Neural cell (in vitro differentiated cells): ENCODE measurements around the gene GBA2.

Experiments used
- CTCF ChIP-seq: fragments of 450-650 bp; IDR thresholded peaks from 2 replicates; pipeline ENCODE4 v1.5.1; 2014; ENCODE audit warnings: antibody characterized with exemption, mild to moderate bottlenecking, moderate library complexity; ENCODE audit not compliant: poor library complexity, severe bottlenecking
- EP300 ChIP-seq: fragments of 450-650 bp; conservative IDR thresholded peaks from 2 replicates; pipeline ENCODE4 v1.6.1; 2014; ENCODE audit warnings: antibody characterized with exemption, mild to moderate bottlenecking, moderate library complexity; ENCODE audit not compliant: poor library complexity, severe bottlenecking
- EZH2 ChIP-seq: fragments of 200-600, 300-800 bp; shearing (Covaris generic), sonication (generic); IDR thresholded peaks from 2 replicates; pipeline ENCODE4 v1.6.1; 2014; ENCODE audit warnings: antibody characterized with exemption, low read length, borderline replicate concordance, mild to moderate bottlenecking; ENCODE audit not compliant: insufficient read depth, poor library complexity, severe bottlenecking
- MXI1 ChIP-seq: fragments of 450-650 bp; conservative IDR thresholded peaks from 2 replicates; pipeline ENCODE4 v1.6.1; 2014; ENCODE audit warnings: antibody characterized with exemption, mild to moderate bottlenecking; ENCODE audit not compliant: poor library complexity, severe bottlenecking

- TF ChIP-seq CTCF (no peak), EZH2 (no peak), MXI1 (no peak), EP300 (no peak)
Observed at GRCh38 chr9:35766997-35767396, 18.0 kb upstream of the GBA2 start.
